ENCODE data around the gene GPR84.

Gene GPR84

DNA sequence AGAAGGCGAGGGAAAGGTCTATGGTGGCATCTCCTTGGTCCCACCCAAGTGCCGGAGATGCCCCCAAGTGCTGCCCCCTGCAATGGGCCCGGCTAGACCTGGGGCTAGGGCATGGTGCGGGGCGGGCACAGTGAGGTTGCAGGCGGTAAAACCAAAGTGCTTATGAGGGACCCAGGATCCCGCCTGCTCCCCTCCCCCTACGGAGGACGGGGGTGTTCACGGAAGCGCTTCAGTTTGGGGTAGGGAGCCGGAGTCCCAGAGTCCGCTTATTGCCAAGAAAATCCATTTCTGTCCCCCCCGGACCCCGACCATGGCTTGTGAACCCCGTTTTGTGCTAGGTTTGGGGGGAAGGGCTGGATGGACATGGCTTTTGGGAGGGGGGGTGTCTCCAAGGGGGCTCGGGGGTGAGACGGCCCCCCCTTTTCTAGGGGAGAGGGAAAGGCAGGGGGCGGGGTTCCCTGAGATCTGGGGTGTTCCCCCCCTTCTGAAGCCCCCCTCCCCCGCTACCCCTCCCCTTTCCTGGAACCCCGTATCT is 5.4 kb upstream of the GPR84 start:
- Histone ChIP-seq H3K4me3 (ENCODE audit: low read length) (no peak overlapping the region), H3K79me2 (ENCODE audit: low read length) (no peaks in the 10 kb centered on the region), H3K9ac (ENCODE audit: low read length) (no peak overlapping the region), H2AFZ (ENCODE audit: low read length) (no peak overlapping the region), H4K20me1 (ENCODE audit: insufficient read depth, low read length) (no peaks in the 10 kb centered on the region), H3K9me3 (replicated peaks; ENCODE audit: insufficient read depth, low read length) (no peaks in the 10 kb centered on the region), H3K4me2 (ENCODE audit: low read depth, low read length) (no peak overlapping the region), H3K9me2 (replicated peaks; ENCODE audit: insufficient read depth, low read length) (no peaks in the 10 kb centered on the region), H3K27me3 (replicated peaks; ENCODE audit: insufficient read depth, low read length) (peaks cover 68% of the 10 kb centered on the region), H3K36me3 (replicated peaks; ENCODE audit: insufficient read depth, low read length) (no peaks in the 10 kb centered on the region), H3F3A (ENCODE audit: insufficient read depth, low read length) (peaks cover 5% of the 10 kb centered on the region; the same call in 1 of the 2 replicates), H3K27ac (ENCODE audit: low read length) (no peak overlapping the region), H3K4me1 (ENCODE audit: low read length) (peaks cover 4% of the 10 kb centered on the region; the same call in 1 of the 2 replicates)
- TF ChIP-seq CTCF (IDR thresholded peaks at IDR 0.05; ENCODE audit: low read length) (no peak), EZH2 (optimal IDR thresholded peaks at IDR 0.05; ENCODE audit: low read depth, low read length) (no peak), EZH2phosphoT487 (IDR thresholded peaks at IDR 0.05; ENCODE audit: low read length) (no peak)
- no peak for DNase-seq

GRCh38 chr12:54368709-54369596 is 4.7 kb upstream of the GPR84 start:
- DNase-seq = peak; percentile 82
- H4K20me1 ChIP-seq (ENCODE audit: insufficient read depth, low read length) = peaks cover 4% of the 10 kb centered on the region; the same call in 1 of the 2 replicates
- H3K9me3 ChIP-seq (replicated peaks; ENCODE audit: insufficient read depth, low read length) = no peaks in the 10 kb centered on the region
- peaks cover 64% of the 10 kb centered on the region for H3K27me3 ChIP-seq (replicated peaks; ENCODE audit: insufficient read depth, low read length)
- peak; percentile 87 for TF ChIP-seq CTCF (IDR thresholded peaks at IDR 0.05; ENCODE audit: low read length)
- TF ChIP-seq EZH2 (optimal IDR thresholded peaks at IDR 0.05; ENCODE audit: low read depth, low read length) = no peak
- H3F3A ChIP-seq (ENCODE audit: insufficient read depth, low read length) = peaks cover 12% of the 10 kb centered on the region
- H3K36me3 ChIP-seq (replicated peaks; ENCODE audit: insufficient read depth, low read length) = no peaks in the 10 kb centered on the region
- H3K4me2 ChIP-seq (ENCODE audit: low read depth, low read length) = peak overlapping the region; percentile 71
- peak overlapping the region; percentile 40; the same call in 1 of the 2 replicates for H2AFZ ChIP-seq (ENCODE audit: low read length)
- H3K4me3 ChIP-seq (ENCODE audit: low read length) = no peak overlapping the region; the same call in 1 of the 2 replicates
- no peaks in the 10 kb centered on the region for H3K9me2 ChIP-seq (replicated peaks; ENCODE audit: insufficient read depth, low read length)
- H3K9ac ChIP-seq (ENCODE audit: low read length) = no peak overlapping the region
- H3K27ac ChIP-seq (ENCODE audit: low read length) = no peak overlapping the region
- peaks cover 11% of the 10 kb centered on the region for H3K4me1 ChIP-seq (ENCODE audit: low read length)
- no peaks in the 10 kb centered on the region for H3K79me2 ChIP-seq (ENCODE audit: low read length)

DNA sequence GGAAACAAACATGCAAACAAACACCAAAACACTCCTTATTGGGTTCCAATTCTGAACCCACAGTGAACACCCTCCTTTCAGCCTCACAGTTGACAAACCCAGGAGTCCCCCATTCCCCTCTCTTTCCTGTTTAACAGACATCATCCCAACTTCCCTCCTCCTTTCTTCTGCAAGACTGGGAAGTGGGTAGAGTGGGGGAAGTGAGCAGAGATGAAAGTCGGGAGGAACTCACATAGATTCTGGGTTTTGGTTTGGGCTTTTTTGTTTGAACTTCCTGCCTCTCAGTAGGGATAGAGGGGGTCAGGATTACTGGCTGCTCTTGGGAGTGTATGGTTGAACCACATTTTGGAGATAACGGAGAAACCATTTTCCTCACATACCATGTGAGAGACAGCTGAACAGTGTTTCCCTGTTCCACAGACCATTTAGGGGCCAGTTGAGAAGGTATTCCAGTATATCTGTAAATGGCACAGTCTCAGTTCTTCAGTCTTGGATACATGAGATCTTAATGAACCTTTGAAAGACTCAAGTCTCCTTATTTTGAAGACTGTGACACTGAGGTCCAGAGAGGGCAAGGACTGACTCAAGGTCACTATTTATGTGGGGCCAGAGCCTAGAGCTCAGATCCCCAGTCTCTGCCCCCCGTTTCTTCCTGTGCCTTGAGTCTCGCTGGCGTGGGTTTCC is 3.9 kb upstream of the GPR84 start:
- Histone ChIP-seq H3K27me3 (replicated peaks; ENCODE audit: insufficient read depth, low read length) (peaks cover 66% of the 10 kb centered on the region), H3F3A (ENCODE audit: insufficient read depth, low read length) (peaks cover 14% of the 10 kb centered on the region), H3K9me3 (replicated peaks; ENCODE audit: insufficient read depth, low read length) (no peaks in the 10 kb centered on the region), H3K4me2 (ENCODE audit: low read depth, low read length) (peak overlapping the region; percentile 71), H3K4me3 (ENCODE audit: low read length) (no peak overlapping the region; the same call in 1 of the 2 replicates), H3K9me2 (replicated peaks; ENCODE audit: insufficient read depth, low read length) (no peaks in the 10 kb centered on the region), H2AFZ (ENCODE audit: low read length) (peak overlapping the region; percentile 40; the same call in 1 of the 2 replicates), H4K20me1 (ENCODE audit: insufficient read depth, low read length) (peaks cover 5% of the 10 kb centered on the region; the same call in 1 of the 2 replicates), H3K27ac (ENCODE audit: low read length) (no peak overlapping the region), H3K9ac (ENCODE audit: low read length) (no peak overlapping the region), H3K36me3 (replicated peaks; ENCODE audit: insufficient read depth, low read length) (no peaks in the 10 kb centered on the region), H3K79me2 (ENCODE audit: low read length) (no peaks in the 10 kb centered on the region), H3K4me1 (ENCODE audit: low read length) (peaks cover 19% of the 10 kb centered on the region)
- TF ChIP-seq EZH2 (optimal IDR thresholded peaks at IDR 0.05; ENCODE audit: low read depth, low read length) (no peak), EZH2phosphoT487 (IDR thresholded peaks at IDR 0.05; ENCODE audit: low read length) (no peak), CTCF (IDR thresholded peaks at IDR 0.05; ENCODE audit: low read length) (no peak)
- DNase-seq = no peak

Data from MM.1S (cell line).